DND-41 (cell line): ENCODE results near the gene GALK2.

Experiments used
- ATAC-seq: fragments of 200-7000 bp; cut with Tn5 transposase; 3 replicates; pipeline ENCODE4 v1.9.1; 2021; ENCODE audit warnings: low read depth; ENCODE audit not compliant: insufficient read depth
- DNase-seq: peaks from one replicate; pipeline ENCODE4 v3.0.0-alpha.2; 2020
- H2AFZ ChIP-seq: 2 replicates; pipeline ENCODE4 v1.6.0; 2012; ENCODE audit warnings: low read depth, low read length
- H3K27ac ChIP-seq: 2 replicates; pipeline ENCODE4 v1.5.1; 2012; ENCODE audit warnings: low read length, inconsistent platforms
- H3K27me3 ChIP-seq: fragments of 200-600 bp; sonication (generic); 2 replicates; pipeline ENCODE4 v1.6.0; 2012; ENCODE audit warnings: low read length, mild to moderate bottlenecking, inconsistent platforms; ENCODE audit not compliant: insufficient read depth, poor library complexity
- H3K36me3 ChIP-seq: 2 replicates; pipeline ENCODE4 v1.5.1; 2012; ENCODE audit warnings: low read length, inconsistent platforms; ENCODE audit not compliant: insufficient read depth
- H3K4me1 ChIP-seq: 2 replicates; pipeline ENCODE4 v1.5.1; 2012; ENCODE audit warnings: mild to moderate bottlenecking, low read length; ENCODE audit not compliant: insufficient read depth
- H3K4me2 ChIP-seq: 2 replicates; pipeline ENCODE4 v1.6.0; 2012; ENCODE audit warnings: mild to moderate bottlenecking, moderate library complexity, low read length, inconsistent platforms; ENCODE audit not compliant: insufficient read depth
- H3K4me3 ChIP-seq, 2 experiments: fragments of 200-600 bp in 1 of 2; shearing (Covaris generic) in 1 of 2; 2 replicates each; pipeline ENCODE4 v1.5.1; 2012 to 2016; ENCODE audit warnings: inconsistent platforms in 2 of 2, low read length in 2 of 2, mild to moderate bottlenecking in 2 of 2, low read depth in 1 of 2, moderate library complexity in 1 of 2
- H3K79me2 ChIP-seq: 2 replicates; pipeline ENCODE4 v1.6.0; 2012; ENCODE audit warnings: low read length, inconsistent platforms; ENCODE audit not compliant: insufficient read depth
- H3K9ac ChIP-seq: 2 replicates; pipeline ENCODE4 v1.6.0; 2012; ENCODE audit warnings: low read depth, mild to moderate bottlenecking, inconsistent platforms, low read length, moderate library complexity
- H3K9me3 ChIP-seq: 2 replicates; pipeline ENCODE4 v1.5.1; 2012; ENCODE audit warnings: low read length, moderate library complexity, mild to moderate bottlenecking, inconsistent platforms; ENCODE audit not compliant: insufficient read depth, severe bottlenecking
- H4K20me1 ChIP-seq: 2 replicates; pipeline ENCODE4 v1.6.0; 2012; ENCODE audit warnings: low read length; ENCODE audit not compliant: insufficient read depth
- EZH2 ChIP-seq: IDR thresholded peaks from 3 replicates; pipeline ENCODE4 v1.6.1; 2012; ENCODE audit warnings: borderline replicate concordance, low read depth, mild to moderate bottlenecking, moderate library complexity, low read length, inconsistent platforms; ENCODE audit not compliant: severe bottlenecking
- TF ChIP-seq, protein P1 (sequence below): IDR thresholded peaks from 2 replicates; pipeline ENCODE4 v1.5.1; 2012; ENCODE audit warnings: borderline replicate concordance, low read length, moderate library complexity, mild to moderate bottlenecking; ENCODE audit not compliant: poor library complexity, severe bottlenecking; ENCODE audit errors: extremely low read depth

GALK2 gene

DNA sequence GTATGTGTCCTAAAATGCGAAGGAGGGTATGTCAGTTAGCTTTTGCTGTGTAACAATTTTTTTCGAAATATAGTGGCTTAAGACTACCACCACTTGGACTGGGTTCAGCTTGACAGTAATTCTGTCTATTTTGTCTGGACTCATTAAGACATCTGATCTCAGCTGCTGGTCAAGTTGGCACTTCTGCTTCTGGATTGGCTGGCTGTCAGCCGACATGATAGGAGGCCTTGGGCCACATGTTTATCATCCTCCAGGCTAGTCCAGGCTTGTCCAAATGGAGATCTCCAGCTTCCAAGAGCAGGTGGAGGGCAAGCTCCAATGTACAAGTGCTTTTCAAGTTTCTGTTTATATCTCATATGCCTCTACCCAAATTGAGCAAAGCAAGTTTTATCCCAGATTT is 95.9 kb downstream of the GALK2 start:
- ATAC-seq (no peak), DNase-seq (no peak)
- Histone ChIP-seq H2AFZ (no peak overlapping the region), H3K9me3 (no peaks in the 10 kb centered on the region), H3K27me3 (no peaks in the 10 kb centered on the region), H3K27ac (no peak overlapping the region), H3K4me3 (no peak overlapping the region), H3K4me1 (no peaks in the 10 kb centered on the region), H3K9ac (no peak overlapping the region), H4K20me1 (no peaks in the 10 kb centered on the region), H3K4me2 (no peak overlapping the region), H3K36me3 (peaks cover 9% of the 10 kb centered on the region; the same call in 1 of the 2 replicates), H3K79me2 (no peaks in the 10 kb centered on the region)
- TF ChIP-seq EZH2 = no peak
- TF ChIP-seq, protein P1, sequence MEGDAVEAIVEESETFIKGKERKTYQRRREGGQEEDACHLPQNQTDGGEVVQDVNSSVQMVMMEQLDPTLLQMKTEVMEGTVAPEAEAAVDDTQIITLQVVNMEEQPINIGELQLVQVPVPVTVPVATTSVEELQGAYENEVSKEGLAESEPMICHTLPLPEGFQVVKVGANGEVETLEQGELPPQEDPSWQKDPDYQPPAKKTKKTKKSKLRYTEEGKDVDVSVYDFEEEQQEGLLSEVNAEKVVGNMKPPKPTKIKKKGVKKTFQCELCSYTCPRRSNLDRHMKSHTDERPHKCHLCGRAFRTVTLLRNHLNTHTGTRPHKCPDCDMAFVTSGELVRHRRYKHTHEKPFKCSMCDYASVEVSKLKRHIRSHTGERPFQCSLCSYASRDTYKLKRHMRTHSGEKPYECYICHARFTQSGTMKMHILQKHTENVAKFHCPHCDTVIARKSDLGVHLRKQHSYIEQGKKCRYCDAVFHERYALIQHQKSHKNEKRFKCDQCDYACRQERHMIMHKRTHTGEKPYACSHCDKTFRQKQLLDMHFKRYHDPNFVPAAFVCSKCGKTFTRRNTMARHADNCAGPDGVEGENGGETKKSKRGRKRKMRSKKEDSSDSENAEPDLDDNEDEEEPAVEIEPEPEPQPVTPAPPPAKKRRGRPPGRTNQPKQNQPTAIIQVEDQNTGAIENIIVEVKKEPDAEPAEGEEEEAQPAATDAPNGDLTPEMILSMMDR = no peak

DNA sequence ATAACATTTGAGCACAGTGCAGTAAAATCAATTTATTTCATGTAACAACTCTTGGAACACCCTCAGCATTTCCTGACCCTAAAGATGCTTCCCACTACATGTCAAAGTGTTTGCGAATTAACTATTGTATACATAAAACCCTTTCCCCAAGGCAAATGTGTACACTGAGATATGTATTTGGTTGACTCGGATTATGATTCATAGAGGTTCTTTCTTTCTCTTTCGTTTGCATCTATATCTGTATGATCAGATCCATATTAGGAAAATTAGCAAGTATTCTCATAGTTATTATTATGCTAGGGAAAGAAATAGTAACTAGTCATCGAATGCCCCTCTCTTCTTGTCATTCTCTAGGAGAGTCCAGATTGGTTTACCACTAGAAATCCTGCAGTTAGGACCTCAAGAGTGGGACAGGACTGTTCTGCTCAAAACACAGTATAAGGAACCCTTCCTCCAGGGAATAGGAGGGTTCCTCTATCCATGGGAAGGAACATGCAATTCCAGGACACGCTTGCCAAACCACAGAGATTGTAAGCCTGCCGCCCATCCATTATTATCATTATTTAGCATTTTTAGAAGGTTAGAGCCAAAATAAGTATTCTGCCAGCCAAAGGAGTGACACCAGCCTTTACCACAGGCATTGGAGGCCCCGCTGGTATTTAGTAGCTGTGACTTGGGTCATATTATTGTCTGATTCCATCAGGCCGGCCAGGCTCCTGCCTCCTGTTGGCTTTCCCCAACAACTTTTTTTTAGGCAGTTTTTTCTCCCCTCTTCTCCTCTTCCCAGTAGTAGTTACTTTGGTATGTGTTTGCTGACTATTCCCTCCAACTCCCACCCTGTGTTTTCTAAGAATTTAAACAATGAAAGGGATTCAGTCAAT is 100.7 kb downstream of the GALK2 start:
- Histone ChIP-seq H3K27me3 (no peaks in the 10 kb centered on the region), H2AFZ (no peak overlapping the region), H3K4me1 (no peaks in the 10 kb centered on the region), H3K4me2 (no peak overlapping the region), H3K4me3 (no peak overlapping the region), H3K79me2 (no peaks in the 10 kb centered on the region), H3K9me3 (no peaks in the 10 kb centered on the region), H3K27ac (no peak overlapping the region), H3K36me3 (peaks cover 9% of the 10 kb centered on the region; the same call in 1 of the 2 replicates), H3K9ac (no peak overlapping the region), H4K20me1 (no peaks in the 10 kb centered on the region)
- ATAC-seq (no peak), DNase-seq (no peak)
- TF ChIP-seq, protein P1 = no peak
- TF ChIP-seq EZH2 = no peak

DNA sequence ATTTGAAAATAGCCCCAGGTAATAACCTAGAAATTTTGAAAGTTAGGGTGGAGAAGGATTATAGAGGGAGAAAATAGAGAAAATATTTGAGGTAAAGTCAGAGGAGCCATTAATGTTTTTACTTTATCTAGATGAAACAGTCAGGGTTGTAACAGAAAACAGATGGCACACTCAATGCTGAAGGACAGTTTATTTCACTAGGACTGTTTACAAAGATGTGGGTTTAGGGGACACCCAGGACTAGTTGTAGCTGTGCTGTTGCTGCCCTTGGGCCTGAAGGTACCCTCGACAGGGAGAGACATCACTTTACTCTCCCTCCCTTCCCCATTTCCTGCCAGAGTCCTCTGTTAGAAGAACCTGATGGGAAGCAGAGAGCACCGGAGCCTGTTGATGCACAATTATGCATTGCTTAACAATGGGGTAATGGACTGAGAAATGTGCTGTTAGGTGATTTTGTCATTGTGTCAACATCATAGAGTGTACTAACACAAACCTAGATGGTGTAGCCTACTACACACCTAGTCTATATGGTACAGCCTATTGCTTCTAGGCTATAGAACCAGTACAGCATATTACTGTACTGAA is 103.8 kb downstream of the GALK2 start:
- ATAC-seq (no peak), DNase-seq (no peak)
- Histone ChIP-seq H3K36me3 (peaks cover 4% of the 10 kb centered on the region; the same call in 1 of the 2 replicates), H3K9me3 (no peaks in the 10 kb centered on the region), H3K9ac (no peak overlapping the region), H2AFZ (no peak overlapping the region), H3K4me3 (no peak overlapping the region), H4K20me1 (no peaks in the 10 kb centered on the region), H3K27ac (no peak overlapping the region), H3K4me1 (no peaks in the 10 kb centered on the region), H3K4me2 (no peak overlapping the region), H3K79me2 (no peaks in the 10 kb centered on the region), H3K27me3 (no peaks in the 10 kb centered on the region)
- TF ChIP-seq EZH2 = no peak
- TF ChIP-seq, protein P1 = no peak
